ENCODE results near the gene ATRN. TPM values are rescaled to one million over a fixed set of nuclear protein-coding genes. Genes with fewer than 3 reads are reported as not detected.

ATRN gene
- total and polyA plus RNA-seq, 2 donors (not counting 3 experiments of a cell fraction or from before 2014, with no cell fraction given) = 32.3 to 33.1 TPM

DNA sequence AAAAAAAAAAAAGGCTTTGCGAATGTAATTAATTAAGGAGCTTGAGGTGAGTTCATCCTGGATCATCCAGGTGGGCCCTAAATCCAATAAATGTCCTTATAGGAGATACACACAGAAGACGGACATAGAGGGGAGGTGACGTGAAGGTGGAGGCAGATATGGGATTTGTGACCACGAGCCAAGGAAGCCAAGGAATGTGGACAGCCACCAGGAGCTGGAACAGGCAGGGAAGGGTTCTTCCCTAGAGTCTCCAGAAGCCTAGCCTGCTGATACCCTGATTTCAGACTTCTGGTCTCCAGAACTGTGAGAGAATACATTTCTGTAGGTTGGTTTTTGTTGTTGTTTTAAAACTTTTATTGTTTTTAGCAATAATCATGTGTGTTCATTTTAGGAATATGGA is 6.7 kb upstream of the ATRN start:
- no peak overlapping the region for H3K4me3 ChIP-seq (replicated peaks in 1 of 3; ENCODE audit: insufficient read depth in 1 of 3, low read depth in 1 of 3, low read length in 3 of 3)
- H3K36me3 ChIP-seq (ENCODE audit: control insufficient read depth in 2 of 2, extremely low read depth in 1 of 2, insufficient read depth in 2 of 2, low read length in 2 of 2) = no peaks in the 10 kb centered on the region
- no peak overlapping the region for H2AFZ ChIP-seq (ENCODE audit: low read depth, low read length)
- DNase-seq (ENCODE audit: low read depth, low spot score) (no peak), FAIRE-seq (no peak)
- no peak overlapping the region for H3K9ac ChIP-seq (replicated peaks; ENCODE audit: extremely low read depth, insufficient read depth, low read length)
- no peaks in the 10 kb centered on the region for H4K20me1 ChIP-seq (replicated peaks; ENCODE audit: control insufficient read depth, extremely low read depth, insufficient read depth, low read length)
- H3K27ac ChIP-seq (ENCODE audit: insufficient read depth, low read depth, low read length) = no peak overlapping the region
- H3K9me3 ChIP-seq (replicated peaks; ENCODE audit: control insufficient read depth, insufficient read depth, low read length) = no peaks in the 10 kb centered on the region
- intact Hi-C loops (cut with micrococcal nuclease) = no loop called here
- TF ChIP-seq POLR2A (IDR thresholded peaks at IDR 0.05; ENCODE audit: low read depth, low read length) = no peak
- TF ChIP-seq MYC (IDR thresholded peaks at IDR 0.05; ENCODE audit: low read depth, low read length) = no peak
- TF ChIP-seq JUN (IDR thresholded peaks at IDR 0.05; ENCODE audit: borderline replicate concordance, insufficient read depth, insufficient read length, low read depth) = no peak
- TF ChIP-seq EZH2 (IDR thresholded peaks at IDR 0.05; ENCODE audit: borderline replicate concordance, low read depth, low read length, severe bottlenecking) = no peak
- no peak for TF ChIP-seq POLR2AphosphoS5 (IDR thresholded peaks at IDR 0.05; ENCODE audit: insufficient read depth, low read depth, low read length)
- TF ChIP-seq GATA2 (IDR thresholded peaks at IDR 0.05; ENCODE audit: insufficient read depth, insufficient read length, low read depth, low read length) = no peak
- TF ChIP-seq, protein P1, sequence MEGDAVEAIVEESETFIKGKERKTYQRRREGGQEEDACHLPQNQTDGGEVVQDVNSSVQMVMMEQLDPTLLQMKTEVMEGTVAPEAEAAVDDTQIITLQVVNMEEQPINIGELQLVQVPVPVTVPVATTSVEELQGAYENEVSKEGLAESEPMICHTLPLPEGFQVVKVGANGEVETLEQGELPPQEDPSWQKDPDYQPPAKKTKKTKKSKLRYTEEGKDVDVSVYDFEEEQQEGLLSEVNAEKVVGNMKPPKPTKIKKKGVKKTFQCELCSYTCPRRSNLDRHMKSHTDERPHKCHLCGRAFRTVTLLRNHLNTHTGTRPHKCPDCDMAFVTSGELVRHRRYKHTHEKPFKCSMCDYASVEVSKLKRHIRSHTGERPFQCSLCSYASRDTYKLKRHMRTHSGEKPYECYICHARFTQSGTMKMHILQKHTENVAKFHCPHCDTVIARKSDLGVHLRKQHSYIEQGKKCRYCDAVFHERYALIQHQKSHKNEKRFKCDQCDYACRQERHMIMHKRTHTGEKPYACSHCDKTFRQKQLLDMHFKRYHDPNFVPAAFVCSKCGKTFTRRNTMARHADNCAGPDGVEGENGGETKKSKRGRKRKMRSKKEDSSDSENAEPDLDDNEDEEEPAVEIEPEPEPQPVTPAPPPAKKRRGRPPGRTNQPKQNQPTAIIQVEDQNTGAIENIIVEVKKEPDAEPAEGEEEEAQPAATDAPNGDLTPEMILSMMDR (IDR thresholded peaks at IDR 0.05; ENCODE audit: extremely low read depth in 1 of 2, insufficient read depth in 1 of 2, low read depth in 1 of 2, low read length in 2 of 2) = no peak
- CTCF ChIA-PET = interaction anchor here (0.6 kb wide), 1 partner anchor 20 kb away, joined by 3 read pairs; no protein-coding TSS in a partner anchor
- H3K79me2 ChIP-seq (ENCODE audit: control insufficient read depth, insufficient read depth, low read length) = no peaks in the 10 kb centered on the region
- peaks cover 17 to 32% of the 10 kb centered on the region in 2 experiments for H3K27me3 ChIP-seq (ENCODE audit: control insufficient read depth in 2 of 2, insufficient read depth in 2 of 2, low read length in 2 of 2)
- POLR2A ChIA-PET = no interaction called here
- no peaks in the 10 kb centered on the region for H3K9me1 ChIP-seq (replicated peaks; ENCODE audit: control insufficient read depth, extremely low read depth, insufficient read depth, low read length)
- no TSS peak for BruUV-seq (replicated peaks)
- H3K4me2 ChIP-seq (ENCODE audit: insufficient read depth, low read length) = no peak overlapping the region
- dilution Hi-C loops (cut with MboI; ENCODE audit: extremely low pct_ligation_motif_present, low sequenced_read_pairs) = no loop called here
- peaks cover 2% of the 10 kb centered on the region for H3K4me1 ChIP-seq (ENCODE audit: control insufficient read depth, extremely low read depth, insufficient read depth, low read length)
